8988T (cell line): ENCODE data around the gene RAB35.
"Not testable (repeated sequence)": the region's sequence is repeated elsewhere in the genome, so short reads cannot be mapped to it uniquely, and the experiment has no call there.

Experiments
- DNase-seq: peaks from one replicate; pipeline ENCODE4 v3.0.0; 2011

Gene RAB35

GRCh38 chr12:120054293-120054692 is 62.3 kb downstream of the RAB35 start:
- DNase-seq = no peak

GRCh38 chr12:120051535-120051934 is 65.0 kb downstream of the RAB35 start:
- DNase-seq = no peak

- no peak for DNase-seq
These were observed 67.1 kb downstream of the RAB35 start for GRCh38 chr12:120049426-120049825.

GRCh38 chr12:120048263-120048662 is 68.3 kb downstream of the RAB35 start:
- DNase-seq = no peak

GRCh38 chr12:120047072-120047471 is 69.5 kb downstream of the RAB35 start:
- DNase-seq = no peak

GRCh38 chr12:120045367-120045766 is 71.2 kb downstream of the RAB35 start:
- not testable (repeated sequence) for DNase-seq
